ENCODE results near the gene ARFGAP1.
"Not testable (repeated sequence)": the region's sequence is repeated elsewhere in the genome, so short reads cannot be mapped to it uniquely, and the experiment has no call there.

ARFGAP1 gene

GRCh38 chr20:63293456-63293855, 20.8 kb downstream of the ARFGAP1 start:
- no peak for DNase-seq

DNA sequence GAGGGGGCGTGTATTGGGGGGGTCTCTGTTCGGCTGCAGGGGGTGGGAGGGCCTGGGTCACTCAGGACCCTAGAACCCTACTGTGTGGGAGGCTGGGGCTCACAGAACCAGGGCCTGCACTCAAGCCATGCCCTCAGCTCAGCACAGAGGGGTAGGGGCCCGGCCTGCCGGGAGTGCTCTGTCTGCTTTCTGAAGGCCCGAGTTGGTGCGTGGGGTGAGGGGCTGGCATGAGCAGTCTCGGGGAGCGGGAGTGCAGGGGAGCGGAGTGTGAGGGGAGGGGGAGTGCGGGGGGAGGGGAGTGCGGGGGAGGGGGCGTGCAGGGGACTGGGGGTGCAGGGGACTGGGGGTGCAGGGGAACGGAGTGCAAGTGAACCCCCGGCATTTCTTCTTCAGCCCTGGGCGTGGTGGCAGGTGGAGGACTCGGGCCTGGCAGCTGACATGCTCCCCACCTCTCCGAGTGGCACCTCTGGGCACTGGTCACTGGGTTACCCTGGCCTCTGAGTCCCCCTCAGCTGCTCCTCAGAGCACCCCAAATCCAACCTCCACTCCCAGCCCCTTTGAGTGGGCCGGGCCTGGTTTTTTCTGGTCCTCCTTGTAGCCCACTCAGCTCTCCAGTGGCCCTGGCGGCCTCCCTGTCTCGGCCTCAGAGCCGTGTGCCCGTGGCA, 21.4 kb downstream of the ARFGAP1 start:
- DNase-seq, result no peak

GRCh38 chr20:63294536-63294900, 21.9 kb downstream of the ARFGAP1 start:
- DNase-seq, result no peak

- DNase-seq, result no peak
Observed at GRCh38 chr20:63295018-63295417, 22.4 kb downstream of the ARFGAP1 start.

- no peak for DNase-seq
Observed at GRCh38 chr20:63295422-63295821, 22.8 kb downstream of the ARFGAP1 start.

- DNase-seq, result no peak
Observed at GRCh38 chr20:63295846-63296245, 23.2 kb downstream of the ARFGAP1 start.

DNA sequence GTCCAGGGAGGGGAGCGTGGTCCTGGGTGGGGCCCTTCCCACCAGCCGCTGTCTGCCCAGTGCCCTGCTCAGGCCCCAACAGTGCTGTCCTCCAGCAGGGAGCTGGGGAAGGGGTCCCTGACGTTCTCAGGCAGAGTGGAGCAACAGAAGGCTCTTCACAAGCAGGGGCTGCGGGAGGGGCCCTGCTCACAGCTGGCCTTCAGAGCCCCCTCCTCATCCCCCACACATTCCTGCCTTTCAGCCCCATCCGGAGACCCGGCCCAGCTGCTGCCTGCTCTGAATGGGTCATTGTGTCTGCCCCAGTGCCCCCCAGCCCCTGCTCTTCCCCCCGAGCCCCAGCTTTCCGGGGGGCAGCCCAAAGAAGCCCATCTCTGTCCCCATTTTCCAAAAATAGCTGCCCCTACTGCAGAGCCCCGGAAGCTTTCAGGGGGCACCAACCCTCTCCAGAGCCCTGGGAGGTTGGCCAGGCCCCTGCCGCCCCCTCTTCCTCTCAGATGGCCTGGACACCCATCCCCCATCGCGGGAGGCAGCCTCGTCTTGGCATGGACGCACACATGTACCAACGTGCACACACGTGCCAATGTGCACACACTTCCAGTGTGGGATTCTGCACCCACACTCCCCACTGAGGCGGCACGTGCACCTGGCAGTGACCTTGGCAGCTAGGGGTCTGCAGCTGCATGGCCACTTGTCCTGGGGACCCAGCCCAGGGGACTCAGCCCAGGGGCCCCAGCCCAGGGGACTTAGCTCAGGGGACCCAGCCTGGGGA, 24.1 kb downstream of the ARFGAP1 start:
- no peak for DNase-seq

- no peak for DNase-seq
Observed at GRCh38 chr20:63297371-63297781, 24.8 kb downstream of the ARFGAP1 start.

DNA sequence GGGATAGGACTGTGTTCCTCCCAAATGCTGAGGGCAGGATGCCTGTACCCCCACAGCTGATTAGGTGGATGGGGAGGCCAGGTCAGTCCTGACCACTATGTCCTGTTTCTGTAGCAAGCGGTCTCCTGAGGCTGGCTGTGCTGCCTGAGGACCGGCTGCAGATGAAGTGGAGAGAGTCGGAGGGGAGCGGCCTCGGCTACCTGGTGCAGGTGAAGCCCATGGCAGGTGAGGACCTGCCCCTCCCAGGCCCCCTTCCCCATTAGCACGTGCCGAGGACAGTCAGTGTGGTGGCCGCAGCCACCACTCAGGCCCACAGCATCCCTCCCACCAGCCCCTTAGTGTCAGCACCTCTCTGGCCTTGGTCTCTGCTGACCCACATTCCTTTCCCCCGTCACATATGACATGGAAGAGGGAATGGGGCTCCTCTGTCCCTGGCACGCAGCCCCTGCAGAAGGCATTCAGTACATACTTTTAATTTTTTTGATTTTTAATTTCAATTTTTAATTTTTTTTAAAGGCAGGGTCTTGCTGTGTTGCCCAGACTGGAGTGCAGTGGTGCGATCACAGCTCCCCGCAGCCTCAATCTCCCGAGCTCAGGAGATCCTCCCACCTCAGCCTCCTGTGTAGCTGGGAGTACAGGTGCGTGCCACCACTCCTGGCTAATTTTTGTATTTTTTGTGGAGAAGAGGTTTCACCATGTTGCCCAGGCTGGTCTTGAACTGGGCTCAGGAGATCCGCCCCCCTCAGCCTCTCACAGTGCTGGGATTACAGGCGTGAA, 25.4 kb downstream of the ARFGAP1 start:
- no peak for DNase-seq

DNA sequence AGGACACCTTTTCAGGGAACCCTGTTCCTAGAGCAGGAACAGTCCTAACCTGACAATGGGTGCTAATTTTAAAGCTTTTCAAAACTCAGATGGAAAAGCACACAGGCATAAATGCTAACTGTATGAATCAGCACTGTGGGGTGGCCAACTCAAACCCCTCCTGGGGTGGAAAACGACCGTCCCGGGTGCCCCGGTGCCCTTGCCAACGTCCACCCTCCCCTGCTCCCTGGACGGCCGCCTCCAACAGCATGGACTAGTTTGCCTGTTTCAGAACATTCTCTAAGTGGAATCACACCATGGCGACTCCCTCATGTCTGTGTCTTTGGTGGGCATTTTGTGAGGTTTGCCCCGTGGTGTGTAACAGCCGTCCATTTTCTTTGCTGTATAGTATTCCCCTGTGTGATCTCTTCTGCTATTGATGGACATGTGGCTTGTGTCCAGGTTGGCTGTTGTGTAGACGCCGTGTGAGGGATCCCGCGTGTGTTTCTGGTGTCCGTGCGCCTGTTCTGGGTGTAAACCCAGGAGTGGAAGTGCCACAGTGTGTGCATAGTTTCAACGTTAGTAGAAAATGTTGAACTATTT, 26.2 kb downstream of the ARFGAP1 start:
- DNase-seq, result no peak

DNA sequence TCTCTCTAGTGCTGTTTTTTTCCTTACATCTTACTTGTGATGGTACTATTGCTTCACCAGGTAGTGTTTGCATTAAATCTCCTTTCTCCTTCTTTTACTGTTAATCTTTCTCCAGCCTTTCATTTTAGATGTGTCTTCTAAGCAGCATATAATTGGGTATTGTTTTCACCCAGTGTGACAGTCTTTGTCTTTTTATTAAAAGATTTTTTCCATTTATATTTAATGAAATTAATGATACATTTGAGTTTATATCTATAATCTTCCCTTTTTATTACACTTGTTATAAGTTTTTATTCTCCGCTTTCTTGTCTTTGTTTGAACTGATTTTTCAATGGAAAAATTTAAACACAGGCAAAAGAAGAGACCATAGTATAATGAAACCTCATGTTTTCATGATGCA, 29.1 kb downstream of the ARFGAP1 start:
- no peak for DNase-seq

GRCh38 chr20:63303095-63303666, 30.6 kb downstream of the ARFGAP1 start:
- DNase-seq, result no peak

- no peak for DNase-seq
Observed at GRCh38 chr20:63305393-63305792, 32.8 kb downstream of the ARFGAP1 start.

GRCh38 chr20:63305933-63306672, 33.5 kb downstream of the ARFGAP1 start:
- not testable (repeated sequence) for DNase-seq

GRCh38 chr20:63306673-63307537, 34.3 kb downstream of the ARFGAP1 start:
- DNase-seq, result no peak

DNA sequence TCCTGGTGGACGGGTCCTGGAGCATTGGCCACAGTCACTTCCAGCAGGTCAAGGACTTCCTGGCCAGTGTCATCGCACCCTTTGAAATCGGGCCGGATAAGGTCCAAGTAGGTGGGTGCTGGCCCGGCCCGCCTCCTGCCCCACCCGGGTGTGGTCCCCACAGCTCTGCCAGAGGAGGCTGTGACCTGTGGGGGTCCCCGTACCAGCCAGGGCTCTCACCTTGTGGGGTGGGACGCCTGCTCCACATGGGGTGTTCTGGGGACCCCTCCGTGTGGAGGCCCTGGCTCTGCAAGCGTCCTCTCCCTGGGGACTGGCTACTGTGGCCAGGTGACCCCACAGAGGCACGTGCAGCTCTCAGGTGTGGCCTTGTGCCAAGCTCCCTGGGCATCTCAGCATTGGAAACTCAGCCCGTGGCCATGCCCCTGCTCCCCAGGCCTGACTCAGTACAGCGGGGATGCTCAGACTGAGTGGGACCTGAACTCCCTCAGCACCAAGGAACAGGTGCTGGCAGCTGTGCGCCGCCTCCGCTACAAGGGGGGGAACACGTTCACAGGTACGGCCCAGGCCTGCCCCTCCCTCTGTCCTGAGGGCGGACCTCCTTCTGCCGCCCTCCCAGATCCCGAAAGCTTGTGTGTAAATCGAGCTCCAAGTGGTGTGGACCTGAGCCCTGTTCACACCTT, 35.1 kb downstream of the ARFGAP1 start:
- DNase-seq, result no peak

GRCh38 chr20:63308218-63308911, 35.8 kb downstream of the ARFGAP1 start:
- no peak for DNase-seq

DNA sequence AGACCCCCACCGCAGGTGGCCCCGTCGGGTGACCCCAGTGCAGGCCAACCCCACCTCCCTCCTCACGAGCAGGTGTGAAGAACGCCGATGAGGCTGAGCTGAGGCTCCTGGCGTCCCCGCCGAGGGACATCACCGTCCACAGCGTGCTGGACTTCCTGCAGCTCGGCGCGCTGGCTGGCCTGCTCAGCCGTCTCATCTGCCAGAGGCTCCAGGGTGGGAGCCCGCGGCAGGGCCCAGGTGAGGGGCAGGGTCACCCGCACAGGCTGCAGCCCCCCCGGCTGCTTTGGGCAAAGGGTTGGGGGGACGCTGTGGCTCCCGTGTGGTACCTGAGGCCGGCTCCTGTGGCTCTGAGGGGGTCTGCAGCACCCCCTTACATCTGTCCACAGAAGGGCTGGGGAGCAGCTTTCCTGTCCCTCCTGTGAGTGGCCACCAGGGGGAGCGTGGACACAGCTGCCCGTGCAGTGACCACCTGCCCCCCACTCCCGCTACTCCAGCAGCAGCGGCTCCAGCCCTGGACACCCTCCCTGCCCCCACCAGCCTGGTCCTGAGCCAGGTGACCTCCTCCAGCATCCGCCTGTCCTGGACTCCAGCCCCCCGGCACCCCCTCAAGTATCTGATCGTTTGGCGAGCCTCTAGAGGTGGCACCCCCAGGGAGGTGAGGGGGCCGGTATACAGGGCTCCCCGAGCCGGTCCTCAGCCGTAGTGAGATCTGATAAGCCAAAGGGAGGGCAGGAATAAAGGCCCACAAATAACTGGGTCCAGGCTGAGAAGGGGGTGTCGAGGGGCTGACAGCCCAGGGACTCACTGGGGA, 36.9 kb downstream of the ARFGAP1 start:
- DNase-seq, result no peak

All from NCI-H524 treated with DMSO at 0.1 percent for 48 hours (cell line).